HG03565 (cell line): ENCODE measurements around the gene SLIT3.

Experiments used
- ATAC-seq: cut with Tn5 transposase; IDR thresholded peaks from one replicate; pipeline ENCODE4 v1.9.1; 2021; ENCODE audit warnings: mild to moderate bottlenecking, moderate library complexity; ENCODE audit not compliant: unreplicated experiment

SLIT3 gene

GRCh38 chr5:168788107-168788506 is 512.8 kb downstream of the SLIT3 start:
- no peak for ATAC-seq

GRCh38 chr5:168786147-168786546 is 514.8 kb downstream of the SLIT3 start:
- no peak for ATAC-seq

GRCh38 chr5:168784454-168784853 is 516.5 kb downstream of the SLIT3 start:
- ATAC-seq, result no peak

- ATAC-seq, result no peak
These were observed 518.9 kb downstream of the SLIT3 start for GRCh38 chr5:168781941-168782571.

- ATAC-seq, result no peak
These were observed 520.1 kb downstream of the SLIT3 start for GRCh38 chr5:168780888-168781287.

GRCh38 chr5:168779333-168779732 is 521.6 kb downstream of the SLIT3 start:
- no peak for ATAC-seq

GRCh38 chr5:168778536-168778935 is 522.4 kb downstream of the SLIT3 start:
- ATAC-seq, result no peak

GRCh38 chr5:168777651-168778050 is 523.3 kb downstream of the SLIT3 start:
- no peak for ATAC-seq

- no peak for ATAC-seq
These were observed 524.9 kb downstream of the SLIT3 start for GRCh38 chr5:168776070-168776469.

- ATAC-seq, result no peak
These were observed 527.7 kb downstream of the SLIT3 start for GRCh38 chr5:168773226-168773625.

- no peak for ATAC-seq
These were observed 528.5 kb downstream of the SLIT3 start for GRCh38 chr5:168772316-168772961.

- no peak for ATAC-seq
These were observed 529.3 kb downstream of the SLIT3 start for GRCh38 chr5:168771678-168772077.

GRCh38 chr5:168770996-168771395 is 529.9 kb downstream of the SLIT3 start:
- ATAC-seq, result no peak

GRCh38 chr5:168770036-168770498 is 530.9 kb downstream of the SLIT3 start:
- ATAC-seq, result no peak

- ATAC-seq, result no peak
These were observed 532.8 kb downstream of the SLIT3 start for GRCh38 chr5:168768172-168768571.

GRCh38 chr5:168766426-168766700 is 534.6 kb downstream of the SLIT3 start:
- ATAC-seq, result no peak

- ATAC-seq, result no peak
These were observed 535.2 kb downstream of the SLIT3 start for GRCh38 chr5:168765551-168766425.

GRCh38 chr5:168765086-168765550 is 535.8 kb downstream of the SLIT3 start:
- ATAC-seq, result no peak

GRCh38 chr5:168756453-168757391 is 544.2 kb downstream of the SLIT3 start:
- ATAC-seq, result no peak

- no peak for ATAC-seq
These were observed 545.3 kb downstream of the SLIT3 start for GRCh38 chr5:168755548-168756093.
